NCI-H2107 treated with DMSO at 0.1 percent for 48 hours (cell line): ENCODE measurements around the gene SIX5.
"Not testable (repeated sequence)": the region's sequence is repeated elsewhere in the genome, so short reads cannot be mapped to it uniquely, and the experiment has no call there.

ENCODE experiments used
- DNase-seq: peaks from one replicate; lab custom pipeline; 2025; ENCODE audit not compliant: unreplicated experiment; lab: John Stamatoyannopoulos, UW

The SIX5 gene

DNA sequence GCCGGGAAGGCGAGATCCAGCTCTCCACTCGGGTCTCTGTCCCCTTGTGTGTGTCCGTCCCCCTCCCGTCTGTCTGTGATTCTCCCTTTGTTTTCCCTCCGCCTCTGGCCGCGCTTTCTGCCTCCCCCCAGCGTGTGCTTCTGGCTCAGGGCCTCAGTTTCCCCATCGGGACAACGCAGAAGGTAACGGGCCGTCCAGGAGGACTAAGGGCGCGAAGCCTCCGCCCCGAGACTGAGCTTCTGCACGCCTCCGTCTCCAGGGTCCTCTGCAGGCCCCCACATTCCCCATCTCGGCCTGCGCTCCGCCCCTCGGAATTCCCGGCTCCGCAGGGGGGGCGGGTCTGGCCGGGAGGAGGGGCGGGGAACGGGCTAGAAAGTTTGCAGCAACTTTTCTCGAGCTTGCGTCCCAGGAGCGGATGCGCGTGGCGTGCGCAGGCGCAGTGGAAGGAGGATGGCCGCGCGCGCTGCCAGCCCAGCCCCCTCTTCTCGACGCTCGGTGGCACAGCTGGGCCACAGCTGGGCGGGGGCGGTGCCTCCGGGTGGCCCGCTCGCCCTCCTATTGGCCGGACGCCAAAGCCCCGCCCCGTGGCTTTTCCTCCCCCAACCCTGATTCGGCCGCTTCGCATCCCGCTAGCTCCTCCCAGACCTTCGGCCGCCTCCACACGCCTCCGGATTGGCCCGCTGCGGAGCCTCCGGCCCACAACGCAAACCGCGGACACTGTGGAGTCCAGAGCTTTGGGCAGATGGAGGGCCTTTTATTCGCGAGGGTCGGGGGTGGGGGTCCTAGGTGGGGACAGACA, at the start of gene SIX5:
TSS of gene SIX5 (minus strand) at position 269 of the 799 bp plus-strand sequence. CDS start 408 bp downstream, outside the sequence.
- DNase-seq: peak; percentile 73

GRCh38 chr19:45817725-45818301, 48.8 kb upstream of the SIX5 start:
- no peak for DNase-seq

GRCh38 chr19:45817010-45817724, 48.1 kb upstream of the SIX5 start:
- peak; percentile 78 for DNase-seq

- no peak for DNase-seq
These were observed 47.4 kb upstream of the SIX5 start for GRCh38 chr19:45816236-45817009.

- no peak for DNase-seq
These were observed 46.6 kb upstream of the SIX5 start for GRCh38 chr19:45815481-45816216.

DNA sequence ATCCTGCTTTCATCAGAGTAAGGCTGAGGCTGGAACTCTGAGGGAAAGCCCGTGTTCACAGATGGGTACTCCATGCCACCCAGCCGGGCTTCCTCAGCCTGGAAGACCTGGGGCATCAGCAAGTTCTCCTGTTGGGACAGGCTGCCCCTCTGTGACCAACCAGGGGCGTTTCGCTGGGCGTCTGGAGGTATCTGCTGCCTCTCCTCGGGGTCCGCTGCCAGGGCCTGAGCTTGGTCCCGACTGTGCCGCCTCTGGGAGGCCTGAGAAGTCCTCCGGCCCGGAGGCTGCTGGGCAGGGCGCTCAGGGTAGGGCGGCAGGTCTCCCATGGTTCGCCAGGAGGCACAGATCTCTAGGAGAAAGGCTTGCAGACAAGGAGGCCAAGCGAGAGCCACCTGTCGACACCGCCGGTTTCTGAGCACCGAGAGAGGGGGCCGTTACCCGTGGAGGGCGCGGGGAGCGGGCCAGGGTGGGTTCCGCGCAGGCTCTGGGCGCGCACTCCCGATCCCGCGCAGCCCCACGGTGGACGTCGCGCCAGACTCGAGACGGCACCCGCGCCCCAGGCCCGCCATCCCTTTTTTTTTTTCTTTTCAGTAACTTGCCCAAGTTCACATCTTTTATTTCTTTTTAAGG, 45.9 kb upstream of the SIX5 start, which contains the start of gene RSPH6A:
TSS of gene RSPH6A (minus strand) at position 458 of the 630 bp plus-strand sequence. CDS start at position 326, 132 bp downstream.
- DNase-seq: no peak

DNA sequence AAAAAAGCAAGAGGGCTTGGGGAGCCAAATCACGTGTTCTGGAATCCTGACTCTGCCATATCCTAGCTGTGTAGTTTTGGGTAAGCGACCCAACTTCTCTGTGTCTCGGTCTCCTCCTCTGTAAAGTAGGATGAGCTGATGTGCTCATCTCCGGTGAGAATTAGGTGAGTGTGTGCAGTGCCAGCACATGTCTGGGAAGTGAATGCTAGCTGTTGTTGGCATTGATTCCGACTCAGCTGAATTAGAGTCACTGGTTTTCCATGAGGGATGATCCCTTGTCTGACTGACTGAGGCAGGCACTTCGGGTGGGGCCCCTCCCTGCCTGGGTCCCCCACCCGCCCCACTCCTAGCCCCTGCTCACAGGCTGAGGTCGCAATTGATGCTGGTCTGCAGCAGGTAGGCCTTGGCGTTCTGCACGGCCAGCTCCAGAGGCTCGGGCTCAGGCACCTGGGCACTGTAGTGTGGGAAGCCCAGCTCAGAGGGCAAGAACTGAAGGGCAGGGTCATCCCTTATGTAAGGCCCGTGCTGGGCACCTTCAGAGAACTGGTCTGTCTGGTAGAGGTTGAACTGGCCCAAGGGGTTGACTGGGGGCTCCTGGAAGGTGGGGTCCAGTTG, 45.2 kb upstream of the SIX5 start:
- DNase-seq: no peak

GRCh38 chr19:45812297-45812696, 43.2 kb upstream of the SIX5 start:
- DNase-seq: no peak

GRCh38 chr19:45809643-45810159, 40.6 kb upstream of the SIX5 start:
- DNase-seq: peak; percentile 79

DNA sequence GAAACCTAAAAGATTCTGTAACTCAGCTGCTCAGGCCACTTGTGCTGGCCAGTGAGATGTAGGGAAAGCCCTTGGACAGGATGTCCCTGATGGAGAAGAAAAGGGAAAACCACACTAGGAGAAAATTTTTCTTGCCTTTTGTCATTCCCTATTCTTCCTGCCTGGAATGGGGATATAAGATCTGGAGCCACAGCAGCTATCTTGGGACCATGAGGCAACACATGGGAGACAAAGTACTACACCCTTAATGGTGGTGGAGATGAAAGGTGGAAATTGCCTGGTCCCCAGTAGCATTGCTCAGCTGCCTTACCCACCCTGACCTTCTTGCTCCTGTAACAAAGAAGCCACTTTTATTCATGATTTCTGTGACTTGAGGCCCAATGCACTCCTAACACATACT, 36.7 kb upstream of the SIX5 start:
- no peak for DNase-seq

- DNase-seq: no peak
These were observed 35.8 kb upstream of the SIX5 start for GRCh38 chr19:45804959-45805230.

GRCh38 chr19:45804140-45804958, 35.3 kb upstream of the SIX5 start:
- DNase-seq: no peak

DNA sequence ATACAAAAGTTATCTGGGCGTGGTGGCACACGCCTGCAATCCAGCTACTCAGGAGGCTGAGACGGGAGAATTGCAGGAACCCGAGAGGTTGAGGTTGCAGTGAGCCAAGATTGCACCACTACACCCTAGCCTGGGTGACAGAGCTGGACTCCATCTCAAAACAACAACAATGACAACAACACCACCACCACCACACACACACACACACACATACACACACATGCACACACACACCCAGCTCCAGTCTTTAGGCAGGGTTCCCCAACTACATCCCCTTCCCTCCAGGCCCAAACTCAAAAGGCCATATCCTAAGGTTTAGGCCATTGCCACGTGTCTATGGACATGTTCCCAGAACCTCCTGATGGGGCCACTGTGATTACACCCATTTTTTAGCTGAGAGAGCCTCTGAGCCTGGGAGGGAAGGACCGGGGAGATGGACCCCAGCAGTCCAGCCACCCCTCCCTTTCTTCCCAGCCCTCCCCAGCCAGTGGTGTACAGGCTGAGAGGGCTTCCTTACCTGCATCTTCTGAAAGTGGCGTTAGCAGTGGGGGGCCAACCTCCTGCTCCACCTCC, 32.6 kb upstream of the SIX5 start:
- DNase-seq: no peak

DNA sequence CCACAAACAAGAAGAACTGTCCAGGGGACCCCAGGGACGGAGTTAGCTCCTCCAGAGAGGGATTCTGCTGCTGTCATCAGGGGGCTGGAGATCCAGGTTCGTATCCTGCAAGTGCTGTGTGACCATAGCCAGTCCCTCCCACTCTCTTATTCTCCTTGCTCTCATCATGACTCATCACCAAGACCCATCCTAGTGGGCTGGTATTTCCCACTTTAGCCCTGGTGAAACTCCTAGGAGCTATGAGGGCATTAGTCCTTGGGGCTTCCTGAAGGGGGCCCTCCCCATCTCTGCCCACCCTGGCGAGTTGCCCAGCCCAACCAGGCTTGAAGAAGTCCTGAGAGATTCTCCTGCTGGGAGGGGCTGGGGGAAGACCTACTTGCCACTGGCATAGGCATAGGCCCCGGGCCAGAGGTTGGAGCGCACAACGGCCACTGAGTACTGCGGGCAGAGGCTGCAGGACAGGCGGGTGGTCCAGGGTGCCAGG, 31.1 kb upstream of the SIX5 start:
- DNase-seq: no peak

DNA sequence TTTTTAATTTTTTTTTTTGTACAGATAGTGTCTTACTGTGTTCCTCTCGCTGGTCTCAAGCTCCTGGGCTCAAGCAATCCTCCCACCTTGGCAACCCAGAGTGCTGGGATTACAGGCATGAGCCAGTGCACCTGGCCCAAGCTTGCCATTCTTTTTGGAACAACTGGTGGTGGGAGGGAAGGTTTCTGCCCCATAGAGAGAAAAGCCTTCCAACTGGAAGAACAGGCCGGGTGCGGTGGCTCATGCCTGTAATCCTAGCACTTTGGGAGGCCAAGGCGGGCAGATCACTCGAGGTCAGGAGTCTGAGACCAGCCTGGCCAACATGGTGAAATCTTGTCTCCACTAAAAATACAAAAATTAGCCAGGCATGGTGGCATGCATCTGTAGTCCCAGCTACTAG, 30.5 kb upstream of the SIX5 start:
- DNase-seq: not testable (repeated sequence)

- DNase-seq: peak; percentile 63
These were observed 30.0 kb upstream of the SIX5 start for GRCh38 chr19:45798995-45799517.

DNA sequence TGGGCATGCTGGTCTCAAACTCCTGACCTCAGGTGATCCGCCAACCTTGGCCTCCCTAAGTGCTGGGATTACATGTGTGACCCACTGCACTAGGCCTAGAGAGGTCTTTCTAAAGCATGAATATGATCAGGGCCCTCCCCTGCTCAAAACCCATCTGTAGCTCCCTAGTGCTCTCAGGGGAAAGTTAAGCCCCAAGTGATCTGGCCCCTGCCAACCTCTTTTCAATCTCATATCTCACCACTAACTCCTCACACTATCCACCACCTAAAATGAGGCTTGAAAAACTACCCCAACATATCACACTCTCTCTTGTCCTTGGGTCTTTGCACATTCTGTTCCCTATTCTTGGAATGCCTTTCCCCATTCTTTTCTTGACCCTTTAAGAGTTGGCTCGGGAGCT, 25.6 kb upstream of the SIX5 start:
- no peak for DNase-seq

- no peak for DNase-seq
These were observed 24.8 kb upstream of the SIX5 start for GRCh38 chr19:45793876-45794275.
